ENCODE results near the gene LAMTOR2.

GRCh38 chr1:156104065-156104810 is 49.7 kb downstream of the LAMTOR2 start:
- no peak for TF ChIP-seq TAF1 (IDR thresholded peaks at IDR 0.05; ENCODE audit: low read depth, low read length)
- no peak for TF ChIP-seq POLR2AphosphoS5 (IDR thresholded peaks at IDR 0.05; ENCODE audit: low read depth, low read length)
- TF ChIP-seq POLR2A (IDR thresholded peaks at IDR 0.05; ENCODE audit: low read depth, low read length): no peak
- no peak for TF ChIP-seq SPI1 (IDR thresholded peaks at IDR 0.05; ENCODE audit: low read depth, low read length)
- no peak for TF ChIP-seq POU2F2 (IDR thresholded peaks at IDR 0.05; ENCODE audit: low read depth, low read length)
- no peak for TF ChIP-seq PAX5 (IDR thresholded peaks at IDR 0.05; ENCODE audit: insufficient read depth, low read length, severe bottlenecking)
